ENCODE data around the gene TAS2R7. TPM values are rescaled to one million over a fixed set of nuclear protein-coding genes. Genes with fewer than 3 reads are reported as not detected.

Gene TAS2R7
- total and polyA plus RNA-seq, 2 experiments from 2014 or later = not detected

GRCh38 chr12:10851243-10851858 is 48.9 kb upstream of the TAS2R7 start:
- Histone ChIP-seq H2AFZ (no peak overlapping the region), H3K27ac (ENCODE audit: low read depth) (no peak overlapping the region), H3K4me3 (no peak overlapping the region), H3K4me2 (no peak overlapping the region), H3K36me3 (ENCODE audit: insufficient read depth) (peaks cover 5% of the 10 kb centered on the region; the same call in 1 of the 2 replicates), H4K20me1 (replicated peaks; ENCODE audit: insufficient read depth) (no peaks in the 10 kb centered on the region; the same call in 1 of the 2 replicates), H3K27me3 (ENCODE audit: insufficient read depth) (no peaks in the 10 kb centered on the region), H3K9me2 (ENCODE audit: insufficient read depth) (peaks cover 16% of the 10 kb centered on the region; the same call in 1 of the 2 replicates), H3K4me1 (ENCODE audit: insufficient read depth) (no peaks in the 10 kb centered on the region), H3F3A (replicated peaks; ENCODE audit: low read depth) (no peaks in the 10 kb centered on the region), H3K79me2 (replicated peaks; ENCODE audit: insufficient read depth) (no peaks in the 10 kb centered on the region)
- Mint-ChIP-seq H3K27ac (no peak overlapping the region), H3K9me3 (peaks cover 16% of the 10 kb centered on the region), H3K27me3 (ENCODE audit: insufficient read depth, low read depth, poor library complexity) (peaks cover 2% of the 10 kb centered on the region), H3K36me3 (ENCODE audit: low read depth) (peaks cover 16% of the 10 kb centered on the region), H3K4me1 (no peaks in the 10 kb centered on the region), H3K4me3 (no peak overlapping the region)
- DNase-seq (ENCODE audit: low spot score) (no peak), ATAC-seq (no peak)
- no peak for TF ChIP-seq NANOG (IDR thresholded peaks at IDR 0.05; ENCODE audit: borderline replicate concordance)
- no peak for TF ChIP-seq POLR2AphosphoS5 (IDR thresholded peaks at IDR 0.05; ENCODE audit: low read depth)
- TF ChIP-seq EZH2 (IDR thresholded peaks at IDR 0.05; ENCODE audit: low read depth, unreplicated experiment) = no peak
- no peak for TF ChIP-seq ETS1 (IDR thresholded peaks at IDR 0.05)
- no peak for TF ChIP-seq CREB1 (CRISPR knock-in tag; IDR thresholded peaks at IDR 0.05; ENCODE audit: low read depth)
- TF ChIP-seq EZH2phosphoT487 (IDR thresholded peaks at IDR 0.05; ENCODE audit: unreplicated experiment) = no peak
- no peak for TF ChIP-seq ZNF462 (CRISPR knock-in tag; IDR thresholded peaks at IDR 0.05)
- no peak for TF ChIP-seq ZNF331 (CRISPR knock-in tag; IDR thresholded peaks at IDR 0.05; ENCODE audit: low read depth)
- TF ChIP-seq ZNF114 (CRISPR knock-in tag; IDR thresholded peaks at IDR 0.05) = no peak
- no peak for TF ChIP-seq JUNB (IDR thresholded peaks at IDR 0.05; ENCODE audit: unreplicated experiment)
- no peak for TF ChIP-seq REST (IDR thresholded peaks at IDR 0.05; ENCODE audit: unreplicated experiment)
- TF ChIP-seq STAT1 (IDR thresholded peaks at IDR 0.05; ENCODE audit: unreplicated experiment) = no peak
- TF ChIP-seq CTCF (conservative IDR thresholded peaks at IDR 0.05; ENCODE audit: low read depth in 2 of 2) = no peak
